AG09309 (cell line): ENCODE results near the gene NPAS1.

ENCODE experiments used
- DNase-seq: peaks from one replicate; pipeline ENCODE4 v3.0.0-alpha.2; 2010; ENCODE audit warnings: low read depth
- H3K4me3 ChIP-seq: 2 replicates; pipeline ENCODE4 v1.5.1; 2011; ENCODE audit warnings: mild to moderate bottlenecking, low read depth, low read length, moderate library complexity; ENCODE audit not compliant: control insufficient read depth
- CTCF ChIP-seq: IDR thresholded peaks from 2 replicates; pipeline ENCODE4 v1.5.1; 2011; ENCODE audit warnings: mild to moderate bottlenecking, low read depth, low read length, inconsistent platforms; ENCODE audit not compliant: insufficient read depth, control insufficient read depth; ENCODE audit errors: missing control alignments

NPAS1 gene

GRCh38 chr19:47024502-47024901, 4.9 kb downstream of the NPAS1 start:
- DNase-seq: no peak
- TF ChIP-seq CTCF: no peak
- no peak overlapping the region for H3K4me3 ChIP-seq

- H3K4me3 ChIP-seq: no peak overlapping the region
- no peak for DNase-seq
- TF ChIP-seq CTCF: no peak
These were observed 6.5 kb downstream of the NPAS1 start for GRCh38 chr19:47026156-47026555.

GRCh38 chr19:47026889-47027288, 7.3 kb downstream of the NPAS1 start:
- DNase-seq: no peak
- no peak for TF ChIP-seq CTCF
- no peak overlapping the region for H3K4me3 ChIP-seq

GRCh38 chr19:47027586-47028088, 8.0 kb downstream of the NPAS1 start:
- H3K4me3 ChIP-seq: no peak overlapping the region
- no peak for TF ChIP-seq CTCF
- DNase-seq: no peak

- H3K4me3 ChIP-seq: no peak overlapping the region
- TF ChIP-seq CTCF: no peak
- DNase-seq: no peak
These were observed 8.6 kb downstream of the NPAS1 start for GRCh38 chr19:47028195-47028601.

- H3K4me3 ChIP-seq: no peak overlapping the region
- TF ChIP-seq CTCF: peak; percentile 88
- DNase-seq: no peak
These were observed 12.7 kb downstream of the NPAS1 start for GRCh38 chr19:47032171-47032811.
